Choroid plexus epithelial cell (primary cell): ENCODE results near the gene CCDC127.

Experiments
- DNase-seq: peaks from one replicate; pipeline ENCODE4 v3.0.0-alpha.2; 2010; ENCODE audit warnings: low read depth
- H3K4me3 ChIP-seq: 2 replicates; pipeline ENCODE4 v1.5.1; 2011; ENCODE audit warnings: low read depth, mild to moderate bottlenecking, control low read depth, low read length, moderate library complexity
- CTCF ChIP-seq: conservative IDR thresholded peaks from 2 replicates; pipeline ENCODE4 v1.5.1; 2011; ENCODE audit warnings: low read depth, mild to moderate bottlenecking, control low read depth, inconsistent platforms, low read length, moderate library complexity

CCDC127 gene

DNA sequence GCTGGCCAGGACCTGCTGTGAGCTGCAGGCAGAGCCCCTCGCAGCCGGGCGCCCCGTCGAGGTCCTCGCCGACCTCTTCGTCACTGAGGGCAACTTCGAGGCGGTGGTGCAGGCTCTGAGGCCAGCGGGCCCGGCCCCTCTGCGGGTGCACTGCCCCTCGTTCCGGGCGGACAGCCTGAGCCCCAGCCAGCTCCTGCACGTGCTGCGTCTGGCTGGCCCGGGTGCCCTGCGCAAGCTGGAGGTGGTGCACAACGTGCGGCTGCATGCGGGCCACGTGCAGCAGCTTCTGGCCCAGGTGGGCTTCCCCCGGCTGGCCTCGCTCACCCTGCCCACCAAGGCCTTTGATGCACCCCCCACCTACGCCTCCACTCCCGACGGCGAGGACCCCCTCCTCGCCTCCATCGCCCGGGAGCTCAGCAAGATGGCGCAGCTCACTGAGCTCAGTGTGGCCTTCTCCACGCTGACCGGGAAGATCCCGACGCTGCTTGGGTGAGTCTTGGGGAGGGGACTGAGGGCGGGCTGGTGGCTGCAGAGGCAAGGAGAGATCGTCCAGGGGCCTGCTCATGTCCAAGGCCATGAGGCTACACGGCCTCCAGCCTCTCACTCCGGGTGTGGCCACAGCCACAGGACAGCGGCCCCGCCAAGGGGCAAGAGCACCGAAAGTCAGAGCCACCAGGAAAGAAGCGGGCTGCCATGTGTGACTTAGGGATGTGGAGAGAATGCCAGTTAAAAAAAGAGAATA, 25.8 kb downstream of the CCDC127 start:
- no peak overlapping the region for H3K4me3 ChIP-seq
- TF ChIP-seq CTCF = no peak
- DNase-seq = no peak

- no peak within 1 kb of the TSS for H3K4me3 ChIP-seq
- TF ChIP-seq CTCF = no peak
- DNase-seq = no peak
These were observed 26.7 kb downstream of the CCDC127 start, which contains the start of gene LRRC14B for GRCh38 chr5:191036-191948. TSS of gene LRRC14B (plus strand) at chr5:191495. CDS start at chr5:191539, 44 bp downstream.

DNA sequence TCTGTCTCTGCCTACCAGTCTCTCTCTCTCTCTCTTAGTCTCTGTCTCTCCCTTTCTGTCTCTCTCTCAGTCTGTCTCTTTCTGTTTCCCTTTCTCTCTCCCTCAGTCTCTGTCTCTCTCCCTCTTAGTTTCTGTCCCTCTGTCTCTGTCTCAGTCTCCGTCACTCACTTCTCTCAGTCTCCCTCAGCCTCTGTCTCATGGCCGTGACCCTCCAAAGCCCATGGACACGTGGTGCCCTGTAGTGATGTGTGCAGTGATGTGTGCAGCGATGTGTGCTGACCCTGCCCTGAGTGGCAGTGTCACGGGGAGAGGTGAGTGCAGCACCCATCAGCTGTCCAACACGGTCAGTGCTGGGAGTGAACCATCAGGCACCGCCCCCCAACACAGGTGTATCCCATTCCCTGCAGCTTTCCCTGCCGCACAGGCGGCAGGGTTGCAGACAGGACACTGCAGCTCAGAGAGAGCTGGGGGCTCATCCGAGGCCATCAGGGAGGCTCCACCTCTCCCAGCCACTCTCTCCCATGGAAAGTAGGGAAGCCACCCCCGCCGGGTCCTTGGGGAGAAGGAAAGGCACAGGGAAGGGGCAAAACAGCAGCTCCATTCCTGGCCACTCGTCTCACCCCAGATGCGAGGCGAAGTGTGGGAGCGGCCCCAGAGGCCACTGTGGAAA, 27.5 kb downstream of the CCDC127 start:
- DNase-seq = no peak
- TF ChIP-seq CTCF = no peak
- no peak overlapping the region for H3K4me3 ChIP-seq

DNA sequence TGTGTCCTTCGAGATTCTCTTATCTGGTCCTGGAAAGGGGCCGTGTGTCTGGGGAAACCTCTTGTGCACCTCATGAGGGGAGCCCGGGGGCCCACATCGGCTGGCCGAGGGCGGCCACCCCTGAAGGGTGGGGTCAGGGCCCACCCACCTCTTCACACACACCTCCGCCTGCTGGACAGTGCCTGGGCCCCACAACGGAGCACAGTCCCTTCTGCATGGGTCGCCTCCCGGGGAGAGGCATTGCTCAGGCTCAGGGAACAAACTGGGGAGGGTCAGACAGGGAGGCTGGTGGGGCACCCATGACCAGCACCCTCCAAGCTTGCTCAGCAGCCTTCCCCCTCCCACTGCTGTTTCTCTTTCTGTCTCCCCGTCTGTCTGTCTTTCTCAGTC, 28.0 kb downstream of the CCDC127 start:
- no peak overlapping the region for H3K4me3 ChIP-seq
- no peak for TF ChIP-seq CTCF
- DNase-seq = no peak

- TF ChIP-seq CTCF = no peak
- H3K4me3 ChIP-seq = no peak overlapping the region
- no peak for DNase-seq
These were observed 28.5 kb downstream of the CCDC127 start for GRCh38 chr5:189486-189885.

GRCh38 chr5:188488-189481, 29.2 kb downstream of the CCDC127 start:
- no peak overlapping the region for H3K4me3 ChIP-seq
- TF ChIP-seq CTCF = peak; percentile 94
- peak; percentile 88 for DNase-seq
